CD8-positive, alpha-beta memory T cell (primary cell): ENCODE measurements around the gene CDH8. TPM values are rescaled to one million over a fixed set of nuclear protein-coding genes. Genes with fewer than 3 reads are reported as not detected.
"Not testable (repeated sequence)": the region's sequence is repeated elsewhere in the genome, so short reads cannot be mapped to it uniquely, and the experiment has no call there.

ENCODE experiments used
- CTCF ChIA-PET: fragments of 350-600 bp; sonication (Branson Sonifier 250); formaldehyde crosslinking; loops from one replicate; lab custom pipeline; 2021; ENCODE audit warnings: antibody characterized with exemption; lab: Charles Lee
- POLR2A ChIA-PET: fragments of 350-600 bp; sonication (Branson Sonifier 250); formaldehyde crosslinking; loops from one replicate; lab custom pipeline; 2021; ENCODE audit warnings: antibody characterized with exemption; lab: Charles Lee
- DNase-seq, 5 donors: peaks; one replicate each; pipeline versions ENCODE4 v3.0.0 to v3.0.0-alpha.2; 2020 to 2022; ENCODE audit warnings: mixed read lengths in 1 of 5
- H3K27ac ChIP-seq: one replicate; pipeline ENCODE4 v1.7.0; 2013; ENCODE audit warnings: low read depth, mild to moderate bottlenecking, low read length, moderate library complexity
- H3K27me3 ChIP-seq: 2 replicates; pipeline ENCODE4 v1.7.0; 2013; ENCODE audit warnings: low read length, mild to moderate bottlenecking; ENCODE audit not compliant: insufficient read depth, poor library complexity, severe bottlenecking
- H3K36me3 ChIP-seq: 2 replicates; pipeline ENCODE4 v1.7.0; 2013; ENCODE audit warnings: mild to moderate bottlenecking, low read length, moderate library complexity; ENCODE audit not compliant: insufficient read depth
- H3K4me1 ChIP-seq: 2 replicates; pipeline ENCODE4 v1.7.0; 2013; ENCODE audit warnings: mild to moderate bottlenecking, low read length, moderate library complexity; ENCODE audit not compliant: insufficient read depth
- H3K4me3 ChIP-seq: 2 replicates; pipeline ENCODE4 v1.7.0; 2013; ENCODE audit warnings: mild to moderate bottlenecking, low read length
- H3K9me3 ChIP-seq: 2 replicates; pipeline ENCODE4 v1.7.0; 2013; ENCODE audit warnings: mild to moderate bottlenecking, low read length
- H3K27ac Mint-ChIP-seq, 8 donors: one replicate each; pipeline ENCODE4 v1.8.0; 2020 to 2021; ENCODE audit warnings: mixed read lengths in 8 of 8, mild to moderate bottlenecking in 6 of 8, inconsistent platforms in 3 of 8, moderate library complexity in 3 of 8
- H3K27me3 Mint-ChIP-seq, 2 donors: one replicate each; pipeline ENCODE4 v1.8.0; 2020 to 2021; ENCODE audit warnings: mixed read lengths in 2 of 2, mild to moderate bottlenecking in 1 of 2, moderate library complexity in 1 of 2
- H3K36me3 Mint-ChIP-seq, 3 donors: one replicate each; pipeline ENCODE4 v1.8.0; 2020 to 2021; ENCODE audit warnings: mixed read lengths in 3 of 3, inconsistent platforms in 1 of 3, mild to moderate bottlenecking in 1 of 3
- H3K4me1 Mint-ChIP-seq, 3 donors: one replicate each; pipeline ENCODE4 v1.8.0; 2020 to 2021; ENCODE audit warnings: mixed read lengths in 3 of 3, inconsistent platforms in 1 of 3, mild to moderate bottlenecking in 1 of 3
- H3K4me3 Mint-ChIP-seq, 7 donors: one replicate each; pipeline ENCODE4 v1.8.0; 2020 to 2021; ENCODE audit warnings: mixed read lengths in 7 of 7, mild to moderate bottlenecking in 6 of 7, moderate library complexity in 4 of 7, inconsistent platforms in 2 of 7
- H3K9me3 Mint-ChIP-seq, 5 donors: one replicate each; pipeline ENCODE4 v1.8.0; 2020 to 2022; ENCODE audit warnings: mixed read lengths in 5 of 5, mild to moderate bottlenecking in 3 of 5, moderate library complexity in 2 of 5, inconsistent platforms in 1 of 5
- polyA plus RNA-seq: library from polyadenylated mRNA; unstranded; fragments of 300-500 nt; fragmentation: Illumina TruSeq; gene quantifications from one replicate; pipeline ENCODE4 v1.2.3, GENCODE V29; 2021
- total RNA-seq, 2 experiments: library from RNA; stranded (reverse); gene quantifications; one replicate each; pipeline ENCODE4 v1.2.3, GENCODE V29; 2021

CDH8 gene
- total and polyA plus RNA-seq, 3 experiments from 2014 or later: not detected

GRCh38 chr16:61917865-61918826 is 118.1 kb downstream of the CDH8 start:
- H3K9me3 Mint-ChIP-seq: peaks cover 7 to 32% (median 12%) of the 10 kb centered on the region in 5 donors
- H3K36me3 ChIP-seq, DNase-seq, H3K27me3 ChIP-seq, H3K4me3 Mint-ChIP-seq, H3K4me1 Mint-ChIP-seq, H3K27me3 Mint-ChIP-seq, H3K27ac ChIP-seq, H3K4me1 ChIP-seq, H3K36me3 Mint-ChIP-seq, H3K27ac Mint-ChIP-seq, POLR2A ChIA-PET, CTCF ChIA-PET, H3K9me3 ChIP-seq, H3K4me3 ChIP-seq: not testable (repeated sequence)

GRCh38 chr16:61915569-61915968 is 120.7 kb downstream of the CDH8 start:
- Mint-ChIP-seq H3K9me3 (peaks cover 5 to 38% (median 12%) of the 10 kb centered on the region in 5 donors), H3K4me1 (no peaks in the 10 kb centered on the region), H3K36me3 (no peaks in the 10 kb centered on the region), H3K27ac (no peak overlapping the region), H3K27me3 (peaks cover 0 to 1% of the 10 kb centered on the region in 2 donors), H3K4me3 (no peak overlapping the region)
- H3K4me3 ChIP-seq: no peak overlapping the region
- H3K4me1 ChIP-seq: no peaks in the 10 kb centered on the region
- DNase-seq: no peak
- POLR2A ChIA-PET: no interaction called here
- no peak overlapping the region for H3K27ac ChIP-seq
- no peaks in the 10 kb centered on the region for H3K36me3 ChIP-seq
- CTCF ChIA-PET: no interaction called here
- no peaks in the 10 kb centered on the region for H3K27me3 ChIP-seq
- H3K9me3 ChIP-seq: no peaks in the 10 kb centered on the region

DNA sequence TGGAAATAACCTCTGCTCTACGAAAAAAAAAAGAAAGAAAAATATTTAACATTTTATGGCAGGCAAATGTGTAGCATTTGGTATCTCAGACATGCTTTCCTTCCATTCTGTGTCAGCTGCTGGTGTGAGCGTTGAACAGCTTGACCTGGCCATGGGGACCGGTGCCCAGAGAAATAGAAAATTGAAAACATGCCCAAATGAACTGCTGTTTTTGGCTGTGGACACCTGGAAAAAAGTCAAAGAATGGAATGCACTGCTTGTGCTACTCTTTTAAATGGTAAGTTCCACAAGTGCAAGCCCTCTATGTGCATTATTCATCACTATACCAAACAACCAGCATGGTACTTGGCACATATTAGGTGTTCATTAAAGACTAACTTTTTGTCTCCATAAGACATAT is 127.2 kb downstream of the CDH8 start:
- no peaks in the 10 kb centered on the region for H3K9me3 ChIP-seq
- Mint-ChIP-seq H3K9me3 (peaks cover 9 to 36% (median 21%) of the 10 kb centered on the region in 5 donors), H3K27ac (no peak overlapping the region), H3K4me3 (no peak overlapping the region), H3K27me3 (peaks cover 0 to 1% of the 10 kb centered on the region in 2 donors), H3K36me3 (no peaks in the 10 kb centered on the region), H3K4me1 (no peaks in the 10 kb centered on the region)
- H3K36me3 ChIP-seq: no peaks in the 10 kb centered on the region
- no peaks in the 10 kb centered on the region for H3K4me1 ChIP-seq
- DNase-seq: no peak
- H3K4me3 ChIP-seq: no peak overlapping the region
- no peaks in the 10 kb centered on the region for H3K27me3 ChIP-seq
- POLR2A ChIA-PET: no interaction called here
- CTCF ChIA-PET: no interaction called here
- no peak overlapping the region for H3K27ac ChIP-seq

DNA sequence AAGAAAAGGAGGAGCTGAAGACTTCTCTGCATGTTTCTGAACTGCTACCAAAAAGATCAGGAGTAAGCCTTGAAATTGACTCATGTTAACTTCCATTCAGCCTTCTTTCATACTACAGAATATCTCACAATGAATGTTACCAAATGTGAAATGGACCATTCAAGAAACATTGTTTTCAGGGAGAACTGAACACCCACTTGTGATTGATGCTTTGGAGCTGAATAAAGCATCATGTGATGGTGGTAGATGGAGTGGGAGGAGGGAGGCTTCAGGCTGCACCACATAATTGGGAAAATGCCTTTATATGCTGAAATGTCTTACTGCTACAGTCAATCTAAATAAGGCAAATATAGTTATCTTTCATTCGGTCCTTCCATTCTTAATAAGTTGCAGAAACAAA is 127.8 kb downstream of the CDH8 start:
- Histone ChIP-seq H3K36me3 (no peaks in the 10 kb centered on the region), H3K4me1 (no peaks in the 10 kb centered on the region), H3K4me3 (no peak overlapping the region), H3K27ac (no peak overlapping the region), H3K9me3 (no peaks in the 10 kb centered on the region), H3K27me3 (no peaks in the 10 kb centered on the region)
- DNase-seq: no peak
- ChIA-PET CTCF (no interaction called here), POLR2A (no interaction called here)
- no peaks in the 10 kb centered on the region for H3K4me1 Mint-ChIP-seq
- H3K4me3 Mint-ChIP-seq: no peak overlapping the region
- H3K27me3 Mint-ChIP-seq: peaks cover 0 to 1% of the 10 kb centered on the region in 2 donors
- H3K9me3 Mint-ChIP-seq: peaks cover 7 to 36% (median 19%) of the 10 kb centered on the region in 5 donors
- H3K36me3 Mint-ChIP-seq: no peaks in the 10 kb centered on the region
- peak overlapping the region in 1 of 8 donors; percentile 32 for H3K27ac Mint-ChIP-seq

GRCh38 chr16:61901689-61902088 is 134.5 kb downstream of the CDH8 start:
- Mint-ChIP-seq H3K4me1 (no peaks in the 10 kb centered on the region), H3K4me3 (no peak overlapping the region), H3K36me3 (no peaks in the 10 kb centered on the region), H3K9me3 (peaks cover 5 to 44% (median 29%) of the 10 kb centered on the region in 5 donors), H3K27ac (no peak overlapping the region), H3K27me3 (no peaks in the 10 kb centered on the region)
- no peak overlapping the region for H3K27ac ChIP-seq
- ChIA-PET POLR2A (no interaction called here), CTCF (no interaction called here)
- no peak for DNase-seq
- H3K4me3 ChIP-seq: no peak overlapping the region
- H3K9me3 ChIP-seq: no peaks in the 10 kb centered on the region
- H3K27me3 ChIP-seq: no peaks in the 10 kb centered on the region
- no peaks in the 10 kb centered on the region for H3K36me3 ChIP-seq
- H3K4me1 ChIP-seq: no peaks in the 10 kb centered on the region

GRCh38 chr16:61900482-61900881 is 135.8 kb downstream of the CDH8 start:
- Mint-ChIP-seq H3K4me1 (no peaks in the 10 kb centered on the region), H3K27me3 (no peaks in the 10 kb centered on the region), H3K36me3 (no peaks in the 10 kb centered on the region), H3K9me3 (peaks cover 7 to 33% (median 22%) of the 10 kb centered on the region in 5 donors), H3K27ac (no peak overlapping the region), H3K4me3 (no peak overlapping the region)
- Histone ChIP-seq H3K27ac (no peak overlapping the region), H3K36me3 (no peaks in the 10 kb centered on the region), H3K4me1 (no peaks in the 10 kb centered on the region), H3K9me3 (no peaks in the 10 kb centered on the region), H3K27me3 (no peaks in the 10 kb centered on the region), H3K4me3 (no peak overlapping the region)
- CTCF ChIA-PET: no interaction called here
- POLR2A ChIA-PET: no interaction called here
- DNase-seq: no peak

DNA sequence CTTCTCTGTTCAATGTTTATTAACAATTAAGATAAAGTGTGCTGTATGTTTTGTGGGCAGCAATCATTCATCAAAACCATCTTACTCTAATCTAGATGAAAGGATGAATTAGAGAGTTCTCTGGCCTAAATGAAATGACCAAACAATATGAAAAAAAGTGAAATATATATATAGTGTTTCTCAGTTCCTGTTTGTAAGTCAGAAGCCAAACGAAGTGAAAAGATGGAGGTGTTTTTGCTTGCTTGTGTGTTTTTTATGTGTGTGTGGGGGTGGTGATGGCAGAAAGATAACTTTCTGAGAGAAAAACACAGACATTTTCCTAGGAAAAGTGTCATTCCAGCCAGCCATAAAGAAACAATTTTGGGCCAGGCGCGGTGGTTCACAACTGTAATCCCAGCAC is 138.6 kb downstream of the CDH8 start:
- Histone ChIP-seq H3K4me3 (no peak overlapping the region), H3K36me3 (no peaks in the 10 kb centered on the region), H3K4me1 (no peaks in the 10 kb centered on the region), H3K9me3 (no peaks in the 10 kb centered on the region), H3K27ac (no peak overlapping the region), H3K27me3 (no peaks in the 10 kb centered on the region)
- POLR2A ChIA-PET: no interaction called here
- CTCF ChIA-PET: no interaction called here
- no peaks in the 10 kb centered on the region for H3K27me3 Mint-ChIP-seq
- H3K9me3 Mint-ChIP-seq: peaks cover 13 to 41% (median 32%) of the 10 kb centered on the region in 5 donors
- no peak for DNase-seq
- H3K4me3 Mint-ChIP-seq: no peak overlapping the region
- no peaks in the 10 kb centered on the region for H3K36me3 Mint-ChIP-seq
- H3K4me1 Mint-ChIP-seq: no peaks in the 10 kb centered on the region
- no peak overlapping the region for H3K27ac Mint-ChIP-seq

DNA sequence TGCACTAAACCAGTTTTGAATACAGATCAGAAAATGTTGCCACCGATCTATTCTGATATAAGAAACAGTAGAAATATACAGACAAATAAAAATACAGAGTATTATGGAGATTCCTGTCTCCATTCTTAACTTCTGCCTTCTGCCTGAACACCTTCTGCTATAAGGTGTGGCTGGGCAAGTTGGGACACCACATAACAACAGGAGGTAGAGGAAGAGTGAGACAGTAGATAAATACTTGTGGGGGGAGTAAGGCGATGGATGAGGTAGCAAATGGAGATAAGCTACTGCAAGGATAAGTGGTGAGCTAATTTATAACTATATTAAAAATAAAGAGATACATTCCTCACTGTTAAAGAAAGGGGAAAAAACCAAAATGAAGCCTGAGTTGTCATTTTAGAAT is 143.7 kb downstream of the CDH8 start:
- no peak for DNase-seq
- Mint-ChIP-seq H3K9me3 (peaks cover 4 to 44% (median 20%) of the 10 kb centered on the region in 5 donors), H3K4me3 (no peak overlapping the region), H3K27me3 (no peaks in the 10 kb centered on the region), H3K4me1 (no peaks in the 10 kb centered on the region), H3K27ac (no peak overlapping the region), H3K36me3 (no peaks in the 10 kb centered on the region)
- POLR2A ChIA-PET: no interaction called here
- Histone ChIP-seq H3K27me3 (no peaks in the 10 kb centered on the region), H3K4me3 (no peak overlapping the region), H3K27ac (no peak overlapping the region), H3K9me3 (no peaks in the 10 kb centered on the region), H3K36me3 (no peaks in the 10 kb centered on the region), H3K4me1 (no peaks in the 10 kb centered on the region)
- CTCF ChIA-PET: no interaction called here
